Lung (tissue), 12 donors: ENCODE results near the gene DOCK10. TPM values are rescaled to one million over a fixed set of nuclear protein-coding genes. Genes with fewer than 3 reads are reported as not detected.
A peak's percentile ranks its signal among the peaks of the same experiment; 100 is the strongest.

ENCODE experiments used
- ATAC-seq: fragments of 200-7000 bp; cut with Tn5 transposase; one replicate; pipeline ENCODE4 v1.9.1; 2020; ENCODE audit warnings: moderate number of reproducible peaks; ENCODE audit not compliant: insufficient read depth, low FRiP score
- DNase-seq, 3 donors: peaks; one replicate each; pipeline ENCODE4 v3.0.0-alpha.2; 2013 to 2017
- H3K27ac ChIP-seq, 2 donors: one replicate each; pipeline ENCODE4 v1.5.1; 2013; ENCODE audit warnings: mild to moderate bottlenecking in 2 of 2, moderate library complexity in 2 of 2, control low read depth in 1 of 2, inconsistent platforms in 1 of 2, low read depth in 1 of 2, low read length in 1 of 2
- H3K27me3 ChIP-seq, 3 donors: one replicate each; pipeline ENCODE4 v1.5.1; 2013; ENCODE audit warnings: low read length in 2 of 3; ENCODE audit not compliant: control insufficient read depth in 3 of 3, insufficient read depth in 3 of 3
- H3K36me3 ChIP-seq, 4 donors: one replicate each; pipeline ENCODE4 v1.5.1; 2013; ENCODE audit warnings: low read length in 4 of 4, mild to moderate bottlenecking in 1 of 4, moderate library complexity in 1 of 4; ENCODE audit not compliant: control insufficient read depth in 4 of 4, insufficient read depth in 4 of 4
- H3K4me1 ChIP-seq, 5 donors: one replicate each; pipeline ENCODE4 v1.5.1; 2013; ENCODE audit warnings: low read length in 5 of 5, mild to moderate bottlenecking in 2 of 5, moderate library complexity in 1 of 5; ENCODE audit not compliant: control insufficient read depth in 5 of 5, insufficient read depth in 5 of 5
- H3K4me3 ChIP-seq: one replicate; pipeline ENCODE4 v1.5.1; 2013; ENCODE audit warnings: mild to moderate bottlenecking, control low read depth, moderate library complexity
- H3K9ac ChIP-seq, 2 donors: one replicate each; pipeline ENCODE4 v1.5.1; 2013; ENCODE audit warnings: low read length in 2 of 2, control low read depth in 1 of 2; ENCODE audit not compliant: insufficient read depth in 1 of 2
- H3K9me3 ChIP-seq, 4 donors: one replicate each; pipeline ENCODE4 v1.5.1; 2013; ENCODE audit warnings: low read length in 3 of 4, mild to moderate bottlenecking in 1 of 4, moderate library complexity in 1 of 4; ENCODE audit not compliant: control insufficient read depth in 4 of 4, insufficient read depth in 3 of 4
- CTCF ChIP-seq: IDR thresholded peaks from 2 replicates; pipeline ENCODE4 v1.5.1; 2012; ENCODE audit warnings: mild to moderate bottlenecking; ENCODE audit errors: control extremely low read depth, extremely low read depth
- WGBS, 2 donors: extraction: QIAGEN DNeasy Blood & Tissue Kit; methylation state at CpG; one replicate each; pipeline ENCODE4 v1.1.7; 2013; 5-methylcytosine and 5-hydroxymethylcytosine counted together
- polyA plus RNA-seq, 2 donors: library from polyadenylated mRNA; stranded (reverse); fragments of 200-250 nt; gene quantifications; one replicate each; pipeline ENCODE4 v1.2.1, GENCODE V29; 2013
- total RNA-seq, 2 donors: library from RNA; depleted of rRNA in 1 of 2; stranded (reverse); fragments of >200 nt in 1 of 2; gene quantifications; one replicate each; pipeline ENCODE4 v1.2.1, GENCODE V29; 2014 to 2021
- donor health status: control.
- donor health status: control.
- donor health status: Bipolar disorder and iron deficiency.
- donor health status: healthy.
- donor health status: DM: yes; HTN: yes; CAD: no.

Gene DOCK10
- total and polyA plus RNA-seq, 4 donors = 3.1 to 39.8 (median 18.0) TPM

GRCh38 chr2:224948005-224948404 is 94.3 kb downstream of the DOCK10 start:
- TF ChIP-seq CTCF = no peak

GRCh38 chr2:224947566-224947965 is 94.7 kb downstream of the DOCK10 start:
- Histone ChIP-seq H3K36me3 (peaks cover 0 to 8% (median 0%) of the 10 kb centered on the region in 4 donors), H3K27me3 (no peaks in the 10 kb centered on the region), H3K4me3 (no peak overlapping the region), H3K27ac (no peak overlapping the region), H3K9ac (no peak overlapping the region), H3K9me3 (no peaks in the 10 kb centered on the region), H3K4me1 (peaks cover 0 to 21% (median 4%) of the 10 kb centered on the region in 5 donors)
- no peak for TF ChIP-seq CTCF
- ATAC-seq (no peak), DNase-seq (no peak)
- 58 to 59% methylated on average over 4 of the region's 4 CpGs for whole genome bisulfite sequencing, 2 donors

More at GRCh38 chr2:224948005-224948404, 94.3 kb downstream of the DOCK10 start:
- Histone ChIP-seq H3K4me3 (no peak overlapping the region), H3K36me3 (peaks cover 0 to 8% (median 0%) of the 10 kb centered on the region in 4 donors), H3K4me1 (peaks cover 0 to 21% (median 4%) of the 10 kb centered on the region in 5 donors), H3K9ac (no peak overlapping the region), H3K27ac (no peak overlapping the region), H3K27me3 (no peaks in the 10 kb centered on the region), H3K9me3 (no peaks in the 10 kb centered on the region)
- ATAC-seq (no peak), DNase-seq (no peak)

GRCh38 chr2:224946895-224947294 is 95.4 kb downstream of the DOCK10 start:
- ATAC-seq = no peak

More at GRCh38 chr2:224946895-224947294, 95.4 kb downstream of the DOCK10 start:
- Histone ChIP-seq H3K27ac (no peak overlapping the region), H3K36me3 (peaks cover 0 to 7% (median 0%) of the 10 kb centered on the region in 4 donors), H3K4me3 (no peak overlapping the region), H3K9ac (no peak overlapping the region), H3K9me3 (no peaks in the 10 kb centered on the region), H3K4me1 (peaks cover 0 to 21% (median 4%) of the 10 kb centered on the region in 5 donors), H3K27me3 (no peaks in the 10 kb centered on the region)
- no peak for TF ChIP-seq CTCF
- DNase-seq = peak in 2 of 3 donors; percentile 52 to 64
- 20 to 30% methylated on average over 7 of the region's 7 CpGs for WGBS, 2 donors
